ENCODE measurements around the gene DNHD1.

The DNHD1 gene

GRCh38 chr11:6608726-6609501 is 111.8 kb downstream of the DNHD1 start:
- no peak overlapping the region for H3K4me3 ChIP-seq (ENCODE audit: insufficient read depth, low read length, poor library complexity, severe bottlenecking)
- H3K9me3 ChIP-seq (ENCODE audit: insufficient read depth, low read length): no peaks in the 10 kb centered on the region
- H3K36me3 ChIP-seq (ENCODE audit: low read length): no peaks in the 10 kb centered on the region
- no peaks in the 10 kb centered on the region for H4K20me1 ChIP-seq (ENCODE audit: low read depth, low read length)
- no peak overlapping the region for H3K9ac ChIP-seq (ENCODE audit: low read length)
- TF ChIP-seq CTCF (IDR thresholded peaks at IDR 0.05; ENCODE audit: insufficient read depth, low read length, poor library complexity, severe bottlenecking): no peak
- H3K79me2 ChIP-seq (ENCODE audit: insufficient read depth, low read length): peaks cover 28% of the 10 kb centered on the region
- H3K4me2 ChIP-seq (ENCODE audit: low read depth, low read length, poor library complexity, severe bottlenecking): no peak overlapping the region
- H3K9me2 ChIP-seq (replicated peaks; ENCODE audit: insufficient read depth, low read length): no peaks in the 10 kb centered on the region
- no peak overlapping the region for H3K27ac ChIP-seq (ENCODE audit: low read depth, low read length)
- peaks cover 24% of the 10 kb centered on the region for H3F3A ChIP-seq (ENCODE audit: insufficient read depth)
- H3K27me3 ChIP-seq (ENCODE audit: low read length): no peaks in the 10 kb centered on the region
- H2AFZ ChIP-seq (ENCODE audit: low read depth, low read length, severe bottlenecking): no peak overlapping the region

GRCh38 chr11:6609502-6610015 is 112.5 kb downstream of the DNHD1 start:
- no peak overlapping the region for H3K27ac ChIP-seq (ENCODE audit: low read depth, low read length)
- TF ChIP-seq CTCF (IDR thresholded peaks at IDR 0.05; ENCODE audit: insufficient read depth, low read length, poor library complexity, severe bottlenecking) (no peak), EZH2phosphoT487 (conservative IDR thresholded peaks at IDR 0.05; ENCODE audit: low read length) (no peak)
- no peaks in the 10 kb centered on the region for H3K27me3 ChIP-seq (ENCODE audit: low read length)

GRCh38 chr11:6610591-6610990 is 113.5 kb downstream of the DNHD1 start:
- peak overlapping the region; percentile 84 for H3K4me2 ChIP-seq (ENCODE audit: low read depth, low read length, poor library complexity, severe bottlenecking)
- H3K9me3 ChIP-seq (ENCODE audit: insufficient read depth, low read length): no peaks in the 10 kb centered on the region
- no peaks in the 10 kb centered on the region for H4K20me1 ChIP-seq (ENCODE audit: low read depth, low read length)
- peak overlapping the region; percentile 78; the same call in 1 of the 2 replicates for H3K9ac ChIP-seq (ENCODE audit: low read length)
- no peak overlapping the region for H3K27ac ChIP-seq (ENCODE audit: low read depth, low read length)
- H3F3A ChIP-seq (ENCODE audit: insufficient read depth): peaks cover 20% of the 10 kb centered on the region
- no peak overlapping the region for H3K4me3 ChIP-seq (ENCODE audit: insufficient read depth, low read length, poor library complexity, severe bottlenecking)
- H3K36me3 ChIP-seq (ENCODE audit: low read length): no peaks in the 10 kb centered on the region
- H3K9me2 ChIP-seq (replicated peaks; ENCODE audit: insufficient read depth, low read length): no peaks in the 10 kb centered on the region
- TF ChIP-seq EZH2phosphoT487 (conservative IDR thresholded peaks at IDR 0.05; ENCODE audit: low read length): no peak
- no peaks in the 10 kb centered on the region for H3K27me3 ChIP-seq (ENCODE audit: low read length)
- no peak overlapping the region for H2AFZ ChIP-seq (ENCODE audit: low read depth, low read length, severe bottlenecking)
- H3K79me2 ChIP-seq (ENCODE audit: insufficient read depth, low read length): peaks cover 15% of the 10 kb centered on the region

More at GRCh38 chr11:6609502-6610015, 112.5 kb downstream of the DNHD1 start:
- Histone ChIP-seq H3K9me2 (replicated peaks; ENCODE audit: insufficient read depth, low read length) (no peaks in the 10 kb centered on the region), H3F3A (ENCODE audit: insufficient read depth) (peaks cover 21% of the 10 kb centered on the region), H2AFZ (ENCODE audit: low read depth, low read length, severe bottlenecking) (no peak overlapping the region), H4K20me1 (ENCODE audit: low read depth, low read length) (no peaks in the 10 kb centered on the region), H3K9ac (ENCODE audit: low read length) (no peak overlapping the region), H3K36me3 (ENCODE audit: low read length) (no peaks in the 10 kb centered on the region), H3K9me3 (ENCODE audit: insufficient read depth, low read length) (no peaks in the 10 kb centered on the region), H3K4me2 (ENCODE audit: low read depth, low read length, poor library complexity, severe bottlenecking) (no peak overlapping the region), H3K4me3 (ENCODE audit: insufficient read depth, low read length, poor library complexity, severe bottlenecking) (no peak overlapping the region), H3K79me2 (ENCODE audit: insufficient read depth, low read length) (peaks cover 22% of the 10 kb centered on the region)

Data from SU-DHL-6 (cell line).